Kasumi-1 (cell line): ENCODE measurements around the gene RYR2.

Source experiments
- DNase-seq, 2 experiments: peaks; one replicate each; lab custom pipeline; 2025; lab: John Stamatoyannopoulos, UW

The RYR2 gene

DNA sequence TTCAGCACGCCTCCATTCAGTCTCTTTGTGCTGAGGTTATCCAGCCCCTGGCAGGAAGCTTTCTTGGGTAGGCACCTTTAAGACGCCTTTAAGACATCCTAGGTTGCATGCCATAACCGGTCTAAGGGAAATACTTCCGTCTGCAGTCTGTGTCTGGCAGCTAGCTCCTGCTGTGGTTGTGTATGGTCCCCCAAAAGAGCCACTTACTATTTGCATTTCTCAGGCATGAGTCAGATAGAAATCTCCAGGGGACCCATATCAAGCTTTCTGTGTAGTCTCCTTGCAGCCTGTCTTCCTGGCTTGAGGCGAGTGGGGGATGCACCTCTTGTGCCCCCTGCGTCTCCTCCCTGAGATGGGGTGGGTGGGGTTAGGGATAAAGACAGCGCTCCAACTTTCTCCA, 10.0 kb upstream of the RYR2 start:
- DNase-seq, result no peak

- DNase-seq, result no peak
These were observed 8.9 kb upstream of the RYR2 start for GRCh38 chr1:237033061-237033460.

- no peak for DNase-seq
These were observed 8.2 kb upstream of the RYR2 start for GRCh38 chr1:237033804-237034203.

DNA sequence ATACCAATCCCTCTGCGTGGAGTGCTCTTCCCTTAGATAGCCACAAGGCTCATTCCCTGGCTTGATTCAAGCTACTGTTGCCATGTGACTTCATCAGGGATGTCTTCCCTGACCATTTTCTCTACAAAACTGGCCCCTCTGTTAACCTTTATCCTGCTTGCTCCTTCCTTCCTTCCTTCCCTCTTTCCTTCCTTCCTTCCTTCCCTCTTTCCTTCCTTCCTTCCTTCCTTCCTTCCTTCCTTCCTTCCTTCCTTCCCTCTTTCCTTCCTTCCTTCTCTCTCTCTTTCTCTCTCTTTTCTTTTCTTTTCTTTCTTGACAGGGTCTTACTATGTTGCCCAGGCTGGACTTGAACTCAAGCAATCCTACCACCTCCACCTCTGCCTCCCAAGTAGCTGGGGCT, 6.2 kb upstream of the RYR2 start:
- DNase-seq, result no peak

DNA sequence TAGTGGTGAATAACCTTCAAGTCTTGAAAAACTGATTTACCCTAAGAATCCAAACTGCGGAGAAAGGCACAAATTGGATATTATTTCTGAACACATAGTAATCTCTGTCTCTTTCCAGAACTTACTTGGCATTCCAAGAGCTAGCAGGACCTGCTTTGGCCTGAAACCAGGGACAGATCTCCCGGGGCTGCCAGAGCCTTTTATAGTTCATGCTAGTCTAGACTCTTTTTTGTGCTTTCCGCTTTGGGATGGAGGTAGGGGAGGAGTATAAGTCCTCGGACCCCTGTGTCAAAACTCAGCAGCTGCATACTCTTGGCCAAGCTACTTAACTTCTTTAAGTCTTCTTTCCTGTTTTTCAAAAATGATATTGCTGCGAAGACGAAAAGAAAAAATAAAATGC, 3.8 kb upstream of the RYR2 start:
- no peak for DNase-seq

GRCh38 chr1:237040823-237041222, 1.2 kb upstream of the RYR2 start:
- DNase-seq, result no peak

DNA sequence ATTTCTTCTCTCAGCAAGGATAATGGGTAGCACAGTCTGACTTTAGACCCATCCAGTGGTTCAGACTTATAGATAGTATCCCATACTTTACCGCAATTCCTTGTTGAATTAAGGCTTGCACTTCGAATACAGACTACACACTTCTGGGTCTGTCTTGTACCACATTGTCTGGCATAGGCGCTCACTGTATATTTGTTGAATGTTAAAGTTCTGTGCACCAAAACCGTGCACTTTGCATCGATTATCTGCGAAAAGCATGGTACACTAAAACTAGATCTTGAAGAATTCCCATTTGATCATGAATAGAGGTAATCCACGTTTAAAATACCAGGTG, 556 bp upstream of the RYR2 start:
- no peak for DNase-seq

DNA sequence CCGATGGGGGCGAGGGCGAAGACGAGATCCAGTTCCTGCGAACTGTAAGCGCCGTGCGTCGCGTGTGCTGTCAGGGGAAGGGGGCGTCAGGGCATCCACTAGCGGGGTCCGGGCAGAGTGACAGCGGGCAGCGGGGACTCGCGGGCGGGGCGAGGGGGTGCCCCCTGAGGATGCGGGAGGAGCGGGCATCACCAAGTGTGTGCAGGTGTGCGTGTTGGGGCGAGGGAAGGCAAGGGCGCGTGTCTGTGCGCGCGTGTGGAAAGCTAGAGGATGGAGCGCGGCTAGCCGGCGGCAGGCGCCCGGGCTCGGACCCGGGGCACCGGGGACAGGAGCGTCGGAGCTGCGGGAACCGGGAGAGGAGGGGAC, 525 bp downstream of the RYR2 start:
- DNase-seq, result no peak

- no peak for DNase-seq
These were observed 1.1 kb downstream of the RYR2 start for GRCh38 chr1:237042892-237043576.

DNA sequence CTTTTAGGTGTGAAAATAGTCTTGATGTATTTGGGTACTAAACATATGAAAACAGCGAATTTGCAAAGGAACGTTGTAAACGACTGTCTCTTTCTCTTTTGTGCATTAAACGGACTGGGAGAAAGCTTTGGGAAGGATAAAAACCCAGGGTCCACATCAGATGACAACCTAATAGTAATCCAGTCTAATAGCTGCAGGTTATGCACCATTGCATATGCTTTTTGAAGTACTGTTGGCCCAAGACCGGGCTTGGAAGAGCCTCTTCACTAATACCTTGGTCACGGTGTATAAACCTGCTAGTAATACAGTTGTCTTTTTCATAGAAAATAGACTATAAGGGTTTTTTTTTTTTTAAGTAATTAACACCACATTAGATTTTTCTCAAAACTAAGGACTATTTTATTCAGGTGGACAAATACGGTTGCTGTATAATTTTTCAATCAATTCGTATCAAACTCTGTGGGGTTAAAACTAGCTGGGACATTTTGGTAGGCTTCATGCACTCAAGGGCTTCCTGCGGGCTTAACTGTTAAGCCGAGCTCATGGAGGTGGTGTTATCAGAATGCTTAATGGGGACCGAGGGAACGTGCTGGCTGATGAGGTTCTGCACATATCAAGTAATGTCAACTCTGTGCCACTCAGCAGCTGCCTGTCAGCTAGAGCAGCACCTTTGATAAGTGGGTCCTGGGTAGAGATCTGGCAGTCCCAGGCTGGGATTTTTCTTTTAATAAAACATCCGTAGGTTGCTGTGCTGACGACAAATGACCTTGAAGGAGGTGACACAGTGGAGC, 2.1 kb downstream of the RYR2 start:
- DNase-seq, result no peak

- DNase-seq, result no peak
These were observed 3.5 kb downstream of the RYR2 start for GRCh38 chr1:237045278-237046016.

DNA sequence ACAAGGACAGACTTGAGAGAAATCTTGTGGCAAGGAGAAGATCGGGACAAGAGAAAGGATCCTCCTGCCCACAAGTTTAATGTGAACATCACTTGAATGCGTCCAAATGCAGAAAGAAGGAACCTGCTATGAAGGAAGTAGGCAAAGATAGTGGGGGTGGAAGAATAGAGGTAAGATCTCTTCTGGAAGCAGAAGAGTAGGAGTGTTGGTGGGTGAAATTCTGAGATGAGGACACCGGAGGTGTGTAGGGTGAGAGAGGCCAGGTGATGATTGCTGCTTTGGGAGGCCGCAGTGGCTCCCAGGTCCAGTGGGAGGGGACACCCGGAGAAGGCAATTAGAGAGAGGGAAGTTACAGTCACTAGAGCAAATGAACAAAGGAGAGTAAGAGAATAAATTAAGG, 6.8 kb downstream of the RYR2 start:
- DNase-seq, result no peak

DNA sequence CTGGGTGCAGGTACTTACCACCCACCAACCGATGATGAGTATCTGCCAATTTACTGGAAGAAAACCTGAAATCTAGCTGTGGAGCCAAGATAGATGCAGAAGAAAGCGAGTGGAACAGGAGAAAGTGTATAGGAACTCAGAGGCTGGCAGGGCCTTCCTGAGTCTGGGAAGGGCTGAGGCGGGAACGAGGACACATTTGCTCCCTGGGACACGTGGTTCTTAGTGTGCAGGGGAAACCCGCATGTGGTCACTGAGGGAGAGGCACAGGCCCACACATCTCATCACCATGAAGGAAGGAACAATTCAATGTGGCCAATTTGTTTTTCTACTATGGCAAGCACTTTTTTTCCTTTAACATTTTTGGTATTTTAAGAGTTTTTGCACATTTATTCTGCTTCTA, 8.2 kb downstream of the RYR2 start:
- DNase-seq, result no peak

- DNase-seq, result no peak
These were observed 8.9 kb downstream of the RYR2 start for GRCh38 chr1:237050915-237051314.

DNA sequence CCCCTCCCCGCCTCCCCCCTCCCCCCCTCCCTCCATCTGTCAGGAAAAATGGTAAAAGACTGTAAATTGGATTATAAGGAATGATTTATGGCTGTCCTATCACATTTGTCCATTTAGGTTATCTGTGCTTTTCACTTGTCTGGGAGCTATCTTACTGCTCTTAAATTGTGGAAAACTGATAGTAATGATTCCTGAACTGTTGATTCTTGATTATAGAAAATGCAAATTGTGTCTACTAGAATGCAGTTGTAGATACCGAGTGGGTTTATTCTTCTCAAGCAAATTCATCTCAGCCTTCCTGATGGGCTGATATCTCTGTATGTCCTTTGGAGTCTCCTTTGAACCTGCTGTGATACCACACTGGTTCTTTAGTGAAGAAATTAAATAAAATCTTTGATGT, 12.3 kb downstream of the RYR2 start:
- no peak for DNase-seq

GRCh38 chr1:237058470-237058869, 16.5 kb downstream of the RYR2 start:
- no peak for DNase-seq

DNA sequence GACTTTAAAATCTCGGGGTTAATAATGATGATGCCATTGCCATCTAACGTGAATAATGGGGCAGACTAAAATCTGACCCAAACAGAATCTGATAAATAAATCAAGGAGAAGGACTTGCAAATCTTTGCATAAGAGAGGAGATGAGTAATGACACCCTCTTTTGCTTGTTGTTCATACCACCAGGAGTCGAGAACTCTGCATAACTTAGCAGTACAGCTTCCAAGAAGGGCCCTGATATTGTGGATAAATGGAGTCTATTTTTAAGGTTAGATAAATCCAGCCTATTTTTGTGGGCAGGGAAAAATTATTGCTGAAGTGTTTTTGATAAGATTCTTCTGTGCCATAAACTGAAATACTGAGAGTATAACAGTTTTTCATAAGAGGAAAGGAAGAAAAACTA, 17.3 kb downstream of the RYR2 start:
- DNase-seq, result no peak

DNA sequence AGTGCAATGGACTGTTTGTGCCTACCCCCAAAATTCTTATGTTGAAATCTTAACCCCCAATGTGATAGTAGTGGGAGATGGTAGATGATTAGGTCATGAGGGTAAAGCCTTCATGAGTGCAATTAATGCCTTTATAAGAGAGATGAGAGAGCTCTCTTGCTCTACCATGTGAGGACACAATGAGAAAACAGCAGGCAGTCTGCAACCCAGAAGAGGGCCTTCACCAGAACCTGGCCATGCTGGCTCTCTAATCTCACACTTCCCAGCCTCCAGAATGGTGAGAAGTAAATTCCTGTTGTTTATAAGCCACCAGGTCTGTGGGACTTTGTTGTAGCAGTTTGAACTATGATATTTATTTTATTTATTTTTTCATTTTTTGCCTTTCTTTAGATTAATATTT, 21.0 kb downstream of the RYR2 start:
- DNase-seq, result no peak

DNA sequence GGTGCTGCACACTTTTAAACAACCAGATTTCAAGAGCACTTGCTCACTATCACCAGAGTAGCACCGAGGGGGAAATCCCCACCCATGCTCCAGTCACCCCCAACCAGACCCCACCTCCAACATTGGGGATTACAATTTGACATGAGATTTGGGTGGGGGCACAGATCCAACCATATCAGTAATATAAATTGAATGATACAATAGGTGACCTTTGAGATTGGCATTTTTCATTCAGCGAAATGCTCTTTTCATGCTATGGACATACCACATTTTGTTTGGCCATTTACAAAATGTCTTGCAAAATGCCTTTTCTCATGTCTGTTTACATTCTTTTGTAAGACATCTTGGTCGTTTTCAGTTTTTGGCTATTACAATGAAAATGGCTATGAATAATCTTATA, 23.9 kb downstream of the RYR2 start:
- DNase-seq, result no peak

DNA sequence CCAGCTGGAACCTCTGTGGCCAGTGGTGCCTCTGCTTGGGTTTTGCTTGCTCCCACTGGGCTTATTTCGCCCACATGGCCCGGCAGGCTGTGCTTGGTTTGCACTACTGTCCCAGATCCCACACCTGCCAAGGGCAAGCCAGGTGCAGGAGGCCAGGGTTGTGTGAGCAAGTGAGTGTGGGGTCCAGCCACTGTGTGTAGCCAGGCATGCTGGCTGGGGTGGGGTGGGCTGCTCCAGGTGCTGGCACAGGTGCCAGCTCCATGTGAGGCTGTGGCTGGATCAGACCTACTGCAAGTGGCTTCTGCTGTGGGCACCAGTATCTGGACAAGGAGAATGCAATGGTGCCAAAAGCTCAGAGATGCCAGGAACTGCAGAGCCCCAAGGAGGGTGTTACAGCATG, 28.5 kb downstream of the RYR2 start:
- no peak for DNase-seq

DNA sequence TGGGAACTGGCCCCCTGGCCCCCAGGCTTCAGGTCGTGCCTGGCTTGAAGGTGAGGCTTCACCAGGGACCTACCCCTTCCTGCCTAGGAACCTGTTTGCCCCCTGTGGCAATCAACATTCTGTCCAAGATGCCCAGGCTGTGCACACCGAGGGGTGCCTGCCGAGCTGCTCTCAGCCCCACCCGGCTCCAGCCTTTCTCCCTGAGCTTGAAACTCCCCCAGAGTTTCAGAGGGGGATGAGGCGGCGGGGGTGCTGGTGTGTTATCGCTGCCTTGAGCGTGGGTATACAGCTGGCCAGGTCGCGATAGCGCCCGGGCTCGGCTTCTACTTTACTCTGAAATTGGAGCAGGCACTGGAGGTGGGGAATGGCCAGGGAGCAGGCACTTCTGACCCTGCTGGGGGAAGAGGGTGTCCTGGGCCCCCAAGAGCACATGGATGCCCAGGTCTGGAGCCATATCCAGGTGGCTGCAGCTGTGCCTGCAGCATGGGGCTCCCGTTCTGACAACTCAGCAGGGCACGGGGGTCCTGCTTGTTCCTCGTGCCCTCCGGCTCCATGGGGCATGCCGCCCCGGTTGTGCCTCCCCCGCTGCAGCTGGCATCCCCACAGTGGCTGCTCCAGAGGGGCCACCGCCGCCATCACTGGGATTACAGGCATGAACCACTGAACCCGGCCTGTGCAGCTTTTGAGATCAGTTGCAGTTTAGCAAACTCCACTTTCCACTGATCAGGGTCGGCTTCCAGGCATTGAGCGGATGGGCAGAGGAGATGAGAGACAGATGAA, 29.8 kb downstream of the RYR2 start:
- no peak for DNase-seq

DNA sequence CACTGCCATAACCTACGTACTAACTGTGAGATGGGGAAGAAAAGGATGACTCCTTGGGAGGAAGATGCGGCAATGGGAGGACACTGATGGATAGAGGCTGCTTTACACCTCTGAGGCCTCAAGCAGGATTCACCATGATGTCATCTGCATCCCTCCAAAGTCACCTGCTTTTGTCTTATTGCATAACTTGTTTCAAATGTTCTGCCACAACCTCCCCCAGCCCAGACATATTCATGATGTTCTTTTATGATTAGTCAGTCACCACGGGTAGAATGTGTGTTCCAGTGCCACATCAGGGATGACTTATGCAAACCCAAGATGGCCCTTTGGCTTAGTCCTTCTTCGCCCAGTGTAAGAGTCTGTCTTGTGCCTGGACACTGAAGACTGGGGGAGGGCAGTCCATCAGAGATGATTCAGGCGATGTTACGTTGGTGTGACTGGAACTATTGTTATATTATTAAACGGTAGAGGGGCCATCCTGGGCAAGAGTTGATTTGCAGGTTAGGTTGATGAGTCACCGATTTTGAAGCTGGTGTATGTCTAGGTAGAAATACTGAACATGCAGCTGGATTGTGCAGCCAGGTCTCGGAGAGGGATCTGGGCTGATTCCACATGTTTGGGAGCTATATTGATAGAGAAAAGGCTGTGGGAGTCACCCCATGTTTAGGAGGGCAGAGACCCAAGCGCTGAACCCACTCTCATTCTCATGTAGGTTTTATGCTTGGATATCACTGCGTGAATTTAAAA, 32.6 kb downstream of the RYR2 start:
- DNase-seq, result no peak
